Choroid plexus epithelial cell (primary cell): ENCODE results near the gene MAPK6.

Experiments used
- DNase-seq: peaks from one replicate; pipeline ENCODE4 v3.0.0-alpha.2; 2010; ENCODE audit warnings: low read depth
- H3K4me3 ChIP-seq: 2 replicates; pipeline ENCODE4 v1.5.1; 2011; ENCODE audit warnings: low read depth, mild to moderate bottlenecking, control low read depth, low read length, moderate library complexity
- CTCF ChIP-seq: conservative IDR thresholded peaks from 2 replicates; pipeline ENCODE4 v1.5.1; 2011; ENCODE audit warnings: low read depth, mild to moderate bottlenecking, control low read depth, inconsistent platforms, low read length, moderate library complexity

Gene MAPK6

GRCh38 chr15:52028431-52029093, 9.5 kb downstream of the MAPK6 start:
- no peak for DNase-seq
- no peak for TF ChIP-seq CTCF
- H3K4me3 ChIP-seq = no peak overlapping the region

GRCh38 chr15:52030010-52030409, 11.0 kb downstream of the MAPK6 start:
- no peak for DNase-seq
- TF ChIP-seq CTCF = no peak
- H3K4me3 ChIP-seq = no peak overlapping the region

GRCh38 chr15:52031556-52031955, 12.5 kb downstream of the MAPK6 start:
- no peak for TF ChIP-seq CTCF
- H3K4me3 ChIP-seq = no peak overlapping the region
- DNase-seq = peak; percentile 36

- DNase-seq = no peak
- no peak for TF ChIP-seq CTCF
- no peak overlapping the region for H3K4me3 ChIP-seq
Measured at GRCh38 chr15:52037889-52038505, 19.0 kb downstream of the MAPK6 start.

- no peak overlapping the region for H3K4me3 ChIP-seq
- no peak for TF ChIP-seq CTCF
- peak; percentile 58 for DNase-seq
Measured at GRCh38 chr15:52039925-52040781, 21.1 kb downstream of the MAPK6 start.

GRCh38 chr15:52042051-52042851, 23.2 kb downstream of the MAPK6 start:
- H3K4me3 ChIP-seq = no peak overlapping the region
- no peak for TF ChIP-seq CTCF
- no peak for DNase-seq
